ENCODE results near the gene ARID5B. TPM values are rescaled to one million over a fixed set of nuclear protein-coding genes. Genes with fewer than 3 reads are reported as not detected.

ARID5B gene
- total and polyA plus RNA-seq, 7 donors = 8.5 to 166 (median 75.9) TPM

DNA sequence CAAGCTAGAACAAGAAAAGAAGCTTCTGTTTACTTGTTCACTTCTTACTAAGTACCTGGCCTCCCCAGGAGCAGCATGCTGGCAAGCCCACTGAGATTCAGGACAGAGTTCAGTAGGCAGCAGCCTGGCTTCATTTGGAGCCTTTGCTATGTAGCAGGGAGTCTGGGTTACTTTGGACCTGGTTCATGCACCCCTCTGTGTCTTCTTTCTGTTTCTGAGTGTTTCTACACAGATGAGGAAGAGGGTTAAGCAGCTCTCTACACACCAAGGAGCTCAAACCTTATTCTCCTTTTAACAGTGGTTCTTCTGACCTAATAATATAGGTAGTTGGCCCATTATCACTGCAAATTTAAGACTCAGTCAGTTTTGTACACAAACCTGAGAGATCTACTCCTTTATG, 152.9 kb downstream of the ARID5B start:
- H3K4me1 ChIP-seq = peaks cover 62% of the 10 kb centered on the region
- intact Hi-C loops (cut with DNase I) = no loop called here

DNA sequence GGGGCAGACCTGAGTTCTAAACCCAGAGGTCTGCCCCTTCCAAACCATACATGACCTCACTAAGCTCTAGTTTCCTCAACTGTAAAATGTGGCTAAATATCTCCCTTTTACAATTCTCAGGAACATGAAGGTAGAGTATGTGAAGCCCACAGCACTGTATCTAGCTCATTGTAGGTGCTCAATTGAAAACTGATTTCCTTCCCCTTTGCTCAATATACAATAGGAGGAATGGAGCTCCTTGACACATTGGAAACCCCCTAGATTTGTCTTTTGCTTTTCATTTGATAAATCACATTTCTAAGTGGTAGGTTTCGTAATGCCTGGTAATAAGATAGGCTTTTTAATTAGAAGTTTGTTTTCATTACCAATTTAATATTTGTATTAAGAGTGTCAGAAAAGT, 153.3 kb downstream of the ARID5B start:
- TF ChIP-seq, protein P1, sequence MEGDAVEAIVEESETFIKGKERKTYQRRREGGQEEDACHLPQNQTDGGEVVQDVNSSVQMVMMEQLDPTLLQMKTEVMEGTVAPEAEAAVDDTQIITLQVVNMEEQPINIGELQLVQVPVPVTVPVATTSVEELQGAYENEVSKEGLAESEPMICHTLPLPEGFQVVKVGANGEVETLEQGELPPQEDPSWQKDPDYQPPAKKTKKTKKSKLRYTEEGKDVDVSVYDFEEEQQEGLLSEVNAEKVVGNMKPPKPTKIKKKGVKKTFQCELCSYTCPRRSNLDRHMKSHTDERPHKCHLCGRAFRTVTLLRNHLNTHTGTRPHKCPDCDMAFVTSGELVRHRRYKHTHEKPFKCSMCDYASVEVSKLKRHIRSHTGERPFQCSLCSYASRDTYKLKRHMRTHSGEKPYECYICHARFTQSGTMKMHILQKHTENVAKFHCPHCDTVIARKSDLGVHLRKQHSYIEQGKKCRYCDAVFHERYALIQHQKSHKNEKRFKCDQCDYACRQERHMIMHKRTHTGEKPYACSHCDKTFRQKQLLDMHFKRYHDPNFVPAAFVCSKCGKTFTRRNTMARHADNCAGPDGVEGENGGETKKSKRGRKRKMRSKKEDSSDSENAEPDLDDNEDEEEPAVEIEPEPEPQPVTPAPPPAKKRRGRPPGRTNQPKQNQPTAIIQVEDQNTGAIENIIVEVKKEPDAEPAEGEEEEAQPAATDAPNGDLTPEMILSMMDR (IDR thresholded peaks at IDR 0.05) = no peak
- H3K4me3 ChIP-seq = peak overlapping the region; percentile 83
- ATAC-seq (no peak), DNase-seq (no peak)
- intact Hi-C loops (cut with DNase I) = no loop called here
- peaks cover 11 to 86% of the 10 kb centered on the region in 2 donors for H3K36me3 ChIP-seq (ENCODE audit: insufficient read depth in 1 of 2, low read depth in 1 of 2)
- no peaks in the 10 kb centered on the region for H3K9me3 ChIP-seq
- WGBS, 3 donors = 88 to 94% (median 92%) methylated on average over 1 of the region's 1 CpG
- no peaks in the 10 kb centered on the region for H3K27me3 ChIP-seq (ENCODE audit: insufficient read depth in 3 of 3, low read length in 2 of 3)
- H3K27ac ChIP-seq = peak overlapping the region; percentile 98
- peaks cover 66% of the 10 kb centered on the region for H3K4me1 ChIP-seq

More for the DNA sequence above, 152.9 kb downstream of the ARID5B start:
- H3K27ac ChIP-seq = peak overlapping the region; percentile 98
- TF ChIP-seq, protein P1 (IDR thresholded peaks at IDR 0.05) = no peak
- DNase-seq (no peak), ATAC-seq (no peak)
- H3K27me3 ChIP-seq (ENCODE audit: insufficient read depth in 3 of 3, low read length in 2 of 3) = no peaks in the 10 kb centered on the region
- H3K4me3 ChIP-seq = peak overlapping the region; percentile 83
- H3K36me3 ChIP-seq (ENCODE audit: insufficient read depth in 1 of 2, low read depth in 1 of 2) = peaks cover 11 to 81% of the 10 kb centered on the region in 2 donors
- no peaks in the 10 kb centered on the region for H3K9me3 ChIP-seq

DNA sequence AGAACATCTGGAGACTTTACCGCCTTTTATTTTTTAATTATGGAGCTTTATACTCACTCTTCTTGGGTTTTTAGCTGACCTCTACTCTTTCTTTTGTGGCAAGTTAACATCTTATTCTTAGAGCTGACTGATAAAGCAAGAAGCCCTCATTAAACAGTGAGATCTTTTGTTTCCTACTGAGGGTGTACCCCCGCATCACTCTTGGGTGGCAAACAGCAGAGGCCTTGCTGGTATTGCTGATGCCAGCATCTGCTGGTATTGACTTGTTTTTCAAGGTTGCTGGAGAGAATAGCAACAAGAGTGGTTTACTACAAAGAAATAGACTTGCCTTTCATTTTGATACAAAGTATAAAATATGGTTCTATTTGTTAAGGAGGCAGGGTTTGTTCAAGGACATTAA, 154.7 kb downstream of the ARID5B start:
- intact Hi-C loops (cut with DNase I) = no loop called here
- no peaks in the 10 kb centered on the region for H3K27me3 ChIP-seq (ENCODE audit: insufficient read depth in 3 of 3, low read length in 2 of 3)
- H3K4me1 ChIP-seq = peaks cover 71% of the 10 kb centered on the region
- WGBS, 3 donors = 87 to 94% (median 88%) methylated on average over 2 of the region's 2 CpGs
- peak overlapping the region; percentile 83 for H3K4me3 ChIP-seq
- peaks cover 11 to 100% of the 10 kb centered on the region in 2 donors for H3K36me3 ChIP-seq (ENCODE audit: insufficient read depth in 1 of 2, low read depth in 1 of 2)
- TF ChIP-seq, protein P1 (IDR thresholded peaks at IDR 0.05) = no peak
- DNase-seq (no peak), ATAC-seq (no peak)
- no peaks in the 10 kb centered on the region for H3K9me3 ChIP-seq
- H3K27ac ChIP-seq = peak overlapping the region; percentile 98

DNA sequence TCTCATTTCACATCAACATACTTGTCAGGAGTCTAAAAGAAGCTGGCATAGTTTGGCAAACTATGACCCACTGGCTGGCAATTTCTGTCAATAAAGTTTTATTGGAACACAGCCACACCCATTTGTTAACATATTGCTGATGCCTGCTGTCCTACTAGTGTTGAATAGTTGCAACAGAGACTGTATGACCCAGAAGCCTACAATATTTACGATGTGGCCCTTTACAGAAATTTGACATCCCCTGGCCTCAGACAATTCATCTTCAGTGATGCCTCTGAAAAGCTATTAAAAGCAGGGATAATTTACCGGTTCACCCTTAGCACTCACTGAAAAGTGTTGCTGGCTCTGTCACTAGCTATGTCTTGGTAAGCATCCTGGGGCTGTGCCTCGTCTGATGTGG, 155.2 kb downstream of the ARID5B start:
- ATAC-seq = peak in 3 of 4 donors; percentile 10 to 56 (median 42)

More for the DNA sequence above, 155.2 kb downstream of the ARID5B start:
- intact Hi-C loops (cut with DNase I) = no loop called here
- Histone ChIP-seq H3K36me3 (ENCODE audit: insufficient read depth in 1 of 2, low read depth in 1 of 2) (peaks cover 11 to 100% of the 10 kb centered on the region in 2 donors), H3K9me3 (no peaks in the 10 kb centered on the region), H3K4me3 (peak overlapping the region; percentile 83), H3K27me3 (ENCODE audit: insufficient read depth in 3 of 3, low read length in 2 of 3) (no peaks in the 10 kb centered on the region), H3K27ac (peak overlapping the region; percentile 98), H3K4me1 (peaks cover 72% of the 10 kb centered on the region)
- WGBS, 3 donors = 21 to 43% (median 29%) methylated on average over 3 of the region's 3 CpGs
- TF ChIP-seq, protein P1 (IDR thresholded peaks at IDR 0.05) = no peak
- no peak for DNase-seq

Data from psoas muscle (tissue), 8 donors.